Hematopoietic multipotent progenitor cell treated with erythropoietin and hydrocortisone succinate and interleukin-3 and kit ligand, for 17 days (in vitro differentiated cells): Measurements from ENCODE around the gene ABLIM2.

Source experiments
- DNase-seq: peaks from one replicate; pipeline ENCODE4 v3.0.0-alpha.2; 2015; ENCODE audit warnings: low spot score

Gene ABLIM2

DNA sequence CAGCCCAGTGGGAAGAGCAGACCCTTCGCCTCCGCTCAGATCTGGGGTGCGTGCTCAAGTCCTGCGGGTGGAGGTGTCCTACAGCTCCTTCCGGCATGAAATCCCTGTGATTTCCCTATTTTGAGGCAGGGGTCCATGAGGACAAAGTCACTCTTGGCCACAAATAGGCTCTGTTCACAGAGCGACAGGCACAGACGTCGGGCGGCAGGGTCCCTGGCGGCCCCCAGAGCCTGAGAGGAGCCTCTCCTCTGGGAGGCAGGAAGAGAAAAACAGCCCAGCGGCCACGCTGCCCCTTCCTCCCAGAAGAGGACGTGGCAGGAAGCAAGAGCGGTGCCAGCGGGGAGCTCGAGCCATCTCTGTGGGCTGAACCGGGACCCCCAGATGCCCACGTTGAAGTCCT is 38.7 kb downstream of the ABLIM2 start:
- no peak for DNase-seq

DNA sequence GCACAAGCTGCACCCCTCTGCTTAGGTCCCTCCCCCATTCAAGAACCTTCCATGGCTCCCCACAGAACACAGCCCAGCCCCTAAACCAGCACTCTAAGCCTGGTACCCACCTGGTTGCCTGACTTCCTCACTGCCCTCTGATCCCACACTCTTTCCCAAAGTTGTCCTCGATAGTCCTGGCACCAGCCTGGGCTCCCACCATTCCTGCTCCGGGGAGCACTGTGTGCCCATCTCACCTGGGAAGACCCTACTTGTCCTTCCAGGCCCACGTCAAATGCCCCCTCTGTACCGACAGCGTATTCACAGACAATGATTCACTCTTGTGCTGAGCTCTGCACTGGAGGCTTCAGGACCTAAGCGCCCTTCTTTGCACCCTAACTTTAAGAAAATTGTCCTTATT is 40.1 kb downstream of the ABLIM2 start:
- DNase-seq: no peak

DNA sequence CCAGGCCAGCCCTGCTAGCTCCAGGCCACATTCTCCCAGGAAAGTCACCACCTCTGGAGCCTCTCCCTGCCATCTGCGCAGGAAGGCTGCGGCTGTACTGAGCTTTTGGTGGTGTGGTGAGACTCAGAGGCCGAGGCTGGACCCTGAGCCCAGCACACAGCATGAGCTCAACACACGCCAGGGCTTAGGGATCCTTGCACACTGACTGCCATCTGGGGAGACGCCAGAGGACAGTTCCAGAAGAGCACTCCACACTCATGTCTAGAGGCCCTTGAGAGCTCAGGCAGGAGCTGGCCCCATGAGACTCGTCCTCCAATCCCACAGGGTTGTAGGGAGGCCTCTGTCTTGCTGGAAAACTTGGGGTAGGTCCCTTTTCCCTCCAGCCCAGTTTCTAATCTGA is 40.6 kb downstream of the ABLIM2 start:
- no peak for DNase-seq

DNA sequence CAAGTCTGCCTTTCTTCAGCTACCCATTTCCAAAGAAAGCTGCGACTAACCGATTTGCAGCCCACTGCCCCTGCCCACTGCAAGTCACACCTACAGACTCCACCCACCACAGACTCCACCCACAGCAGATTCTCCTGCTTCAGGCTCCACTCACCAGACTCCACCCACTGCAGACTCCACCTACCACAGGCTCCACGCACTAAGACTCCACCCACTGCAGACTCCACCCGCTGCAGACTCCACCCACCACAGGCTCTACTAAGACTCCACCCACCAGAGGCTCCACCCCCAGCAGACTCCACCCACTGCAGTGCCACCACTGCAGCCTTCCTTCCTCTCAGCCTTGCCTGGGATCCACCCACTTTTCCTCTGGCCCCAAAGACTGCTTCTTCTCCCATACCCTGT is 41.3 kb downstream of the ABLIM2 start:
- peak; percentile 60 for DNase-seq

DNA sequence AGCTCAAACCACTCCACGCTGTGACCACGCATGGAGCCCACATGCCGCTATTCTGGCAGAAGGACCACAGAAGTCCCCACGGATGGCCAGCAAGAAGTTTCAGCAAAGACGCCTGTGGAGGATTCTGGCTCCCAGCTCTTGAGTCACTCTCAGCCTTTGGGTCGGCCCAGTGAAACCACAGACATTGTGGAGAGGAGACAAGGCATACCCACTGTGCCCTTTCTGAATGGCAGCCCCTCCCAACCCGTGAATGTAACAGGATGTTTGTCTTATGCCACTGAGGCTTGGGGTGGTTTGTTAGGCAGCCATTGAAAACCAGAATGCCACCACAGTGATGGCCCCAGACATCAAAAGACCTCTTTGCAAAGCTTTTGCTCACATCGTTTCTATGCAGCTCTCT is 42.7 kb downstream of the ABLIM2 start:
- DNase-seq: no peak

GRCh38 chr4:8115203-8115520 is 43.5 kb downstream of the ABLIM2 start:
- DNase-seq: no peak

DNA sequence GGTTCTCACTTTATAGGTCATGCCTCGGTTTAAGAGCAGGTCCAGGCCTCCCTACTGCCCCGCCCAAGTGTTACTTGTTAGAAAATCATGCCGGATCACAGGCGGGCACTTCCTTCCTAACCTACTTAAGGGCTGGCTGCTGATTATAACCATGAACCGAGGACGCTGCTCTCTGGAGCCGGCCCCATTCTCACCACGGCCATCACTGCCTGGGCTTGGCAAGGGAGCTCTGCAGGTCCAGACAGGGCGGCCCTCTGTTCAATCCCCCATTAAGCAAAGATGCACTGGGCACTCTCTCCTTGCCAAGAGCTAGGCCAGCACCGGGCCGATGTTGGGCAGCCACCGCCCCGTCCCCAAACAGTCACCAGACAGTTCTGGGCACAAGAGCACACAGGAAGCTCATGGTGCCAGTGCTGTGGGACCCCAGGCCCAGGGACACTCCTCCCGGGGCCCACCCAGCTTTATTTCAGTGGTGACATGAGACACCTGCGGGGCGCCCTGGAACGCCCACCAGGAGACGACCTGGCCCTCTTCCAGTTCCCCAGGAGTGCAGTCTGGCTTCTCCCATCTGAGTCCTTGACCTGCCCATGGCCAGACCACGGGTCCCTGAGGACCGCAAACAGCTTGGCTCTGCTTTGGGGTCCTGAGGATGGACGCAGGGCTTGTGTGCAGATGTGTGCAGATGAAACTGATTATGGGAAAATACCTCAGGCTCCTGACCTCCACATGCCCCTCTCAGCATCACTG is 44.0 kb downstream of the ABLIM2 start:
- DNase-seq: no peak

GRCh38 chr4:8113611-8114377 is 44.8 kb downstream of the ABLIM2 start:
- no peak for DNase-seq

- no peak for DNase-seq
Measured at GRCh38 chr4:8112672-8113071, 45.9 kb downstream of the ABLIM2 start.

DNA sequence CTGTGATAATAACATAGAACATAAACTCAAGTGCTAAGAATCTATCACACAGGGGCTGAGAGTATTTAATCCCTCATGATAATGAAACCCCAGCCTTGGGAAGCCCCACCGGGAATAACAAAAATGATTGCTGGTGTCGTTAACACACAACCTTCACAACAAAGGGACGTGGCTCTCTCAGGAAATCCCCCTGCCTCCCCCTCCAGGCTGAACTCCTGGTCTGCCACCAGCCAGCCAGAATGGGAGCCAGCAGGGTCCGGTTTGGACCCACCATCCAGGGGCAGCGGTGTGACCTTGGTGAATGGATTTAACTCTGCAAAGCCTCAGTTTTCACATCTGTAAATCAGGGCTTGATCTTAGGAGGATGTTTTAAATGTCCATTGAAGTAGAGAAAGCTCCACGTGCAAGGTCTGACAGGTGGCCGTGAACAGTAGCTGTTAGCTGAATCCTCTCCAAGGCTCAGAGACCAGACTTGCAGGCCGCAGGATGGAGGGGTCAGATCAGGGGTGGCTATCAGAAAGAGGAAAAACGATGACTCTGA is 46.5 kb downstream of the ABLIM2 start:
- DNase-seq: no peak

DNA sequence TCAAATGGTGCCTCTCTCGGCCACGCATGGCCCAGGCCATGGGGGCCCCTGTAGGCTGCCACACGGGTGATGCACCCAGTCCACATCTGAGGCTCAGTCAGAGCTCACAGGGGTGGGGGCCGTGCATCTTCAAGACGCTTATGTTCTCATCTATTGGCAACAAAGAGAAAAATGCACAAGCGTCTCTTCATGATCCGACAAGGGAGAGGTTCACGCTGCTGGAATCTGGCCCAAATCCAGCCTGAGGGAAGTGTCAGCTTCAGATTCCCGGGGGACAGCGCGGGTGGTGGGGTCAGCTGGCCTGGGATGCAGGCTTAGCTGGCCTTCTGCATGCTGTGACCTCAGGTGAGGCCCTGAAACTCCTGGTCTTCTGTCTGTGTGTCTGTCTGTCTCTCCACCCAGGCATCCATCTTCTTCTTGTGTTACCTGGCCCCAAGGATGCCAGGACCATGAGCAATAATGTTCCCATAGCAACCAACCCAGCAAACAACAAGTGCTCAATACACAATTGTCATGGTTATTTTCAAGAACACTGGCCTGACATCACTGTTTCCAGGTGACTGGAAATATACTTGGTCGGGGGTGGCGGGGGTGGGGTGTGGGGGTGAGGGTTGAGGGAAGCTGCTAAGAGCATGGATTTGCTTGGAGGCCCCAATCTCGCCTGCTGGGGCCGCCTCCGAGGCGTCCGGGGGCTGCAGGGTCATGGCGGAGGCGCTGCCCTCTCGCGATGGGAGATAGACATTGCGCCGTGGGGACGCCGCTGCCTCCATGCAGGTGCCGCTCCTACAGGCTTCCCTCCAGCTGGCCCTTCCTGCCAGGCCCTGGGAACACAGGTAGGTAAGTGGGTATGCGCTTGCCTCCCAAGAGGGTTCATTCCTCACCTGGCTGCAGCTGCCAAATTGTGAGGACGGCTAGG is 48.3 kb downstream of the ABLIM2 start:
- no peak for DNase-seq

DNA sequence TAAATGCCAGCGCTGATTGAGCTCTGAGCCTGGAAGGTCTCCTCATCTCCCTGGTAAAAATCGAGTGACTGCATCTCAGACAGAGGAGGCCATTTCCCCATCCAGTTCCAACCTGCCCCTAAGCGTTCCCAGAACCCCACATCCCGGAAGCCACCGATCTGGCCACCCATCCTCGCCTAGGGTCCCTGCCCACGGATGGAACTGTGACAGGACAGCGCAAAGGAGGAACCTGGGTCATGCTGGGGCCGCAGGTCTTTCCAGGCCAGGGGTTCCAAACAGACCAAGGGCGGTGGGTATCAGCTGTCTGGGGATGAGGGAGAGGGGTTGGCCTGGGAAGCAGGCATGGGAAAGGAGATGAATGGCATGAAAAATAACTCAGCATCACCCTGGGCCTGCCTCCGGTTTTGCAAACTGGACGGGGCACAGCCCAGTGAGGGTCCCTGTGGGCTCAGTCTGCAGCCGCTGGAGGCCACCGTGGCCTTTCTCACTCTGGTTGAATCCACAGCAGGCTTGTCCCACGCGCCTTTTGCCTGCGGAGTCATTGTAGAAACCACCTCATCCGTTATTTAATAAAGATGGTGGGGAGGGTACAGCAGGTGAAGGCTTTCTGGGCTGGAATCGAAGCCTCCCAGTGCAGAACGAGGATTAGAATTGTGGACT is 49.1 kb downstream of the ABLIM2 start:
- no peak for DNase-seq

- DNase-seq: no peak
Measured at GRCh38 chr4:8108991-8109390, 49.6 kb downstream of the ABLIM2 start.

GRCh38 chr4:8108261-8108660 is 50.4 kb downstream of the ABLIM2 start:
- DNase-seq: no peak

DNA sequence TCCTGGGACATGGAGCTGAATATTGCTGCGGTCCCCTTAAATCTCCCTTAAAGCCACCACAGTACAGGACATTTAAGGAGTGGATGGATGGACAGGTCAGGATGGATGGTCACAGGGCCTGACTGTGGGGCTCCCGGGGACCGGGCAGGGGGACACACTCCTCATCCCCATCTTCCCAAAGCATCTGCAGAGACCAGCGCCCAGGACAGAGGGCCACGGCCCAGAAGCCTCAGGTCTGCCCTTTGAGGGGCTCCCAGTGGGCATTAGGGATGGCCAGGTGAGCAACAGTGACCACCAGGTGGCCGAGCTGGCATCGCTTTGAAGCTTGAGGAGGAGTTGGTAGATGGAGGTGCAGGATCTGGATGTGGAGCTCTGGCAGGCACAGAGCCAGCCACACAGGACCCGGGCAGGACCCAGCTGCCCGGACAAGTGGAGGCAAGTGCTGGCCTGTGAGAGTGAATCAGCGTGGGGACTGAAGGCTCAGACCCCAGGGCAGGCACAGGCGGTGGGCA is 51.4 kb downstream of the ABLIM2 start:
- DNase-seq: no peak

GRCh38 chr4:8106451-8107025 is 52.1 kb downstream of the ABLIM2 start:
- DNase-seq: no peak

DNA sequence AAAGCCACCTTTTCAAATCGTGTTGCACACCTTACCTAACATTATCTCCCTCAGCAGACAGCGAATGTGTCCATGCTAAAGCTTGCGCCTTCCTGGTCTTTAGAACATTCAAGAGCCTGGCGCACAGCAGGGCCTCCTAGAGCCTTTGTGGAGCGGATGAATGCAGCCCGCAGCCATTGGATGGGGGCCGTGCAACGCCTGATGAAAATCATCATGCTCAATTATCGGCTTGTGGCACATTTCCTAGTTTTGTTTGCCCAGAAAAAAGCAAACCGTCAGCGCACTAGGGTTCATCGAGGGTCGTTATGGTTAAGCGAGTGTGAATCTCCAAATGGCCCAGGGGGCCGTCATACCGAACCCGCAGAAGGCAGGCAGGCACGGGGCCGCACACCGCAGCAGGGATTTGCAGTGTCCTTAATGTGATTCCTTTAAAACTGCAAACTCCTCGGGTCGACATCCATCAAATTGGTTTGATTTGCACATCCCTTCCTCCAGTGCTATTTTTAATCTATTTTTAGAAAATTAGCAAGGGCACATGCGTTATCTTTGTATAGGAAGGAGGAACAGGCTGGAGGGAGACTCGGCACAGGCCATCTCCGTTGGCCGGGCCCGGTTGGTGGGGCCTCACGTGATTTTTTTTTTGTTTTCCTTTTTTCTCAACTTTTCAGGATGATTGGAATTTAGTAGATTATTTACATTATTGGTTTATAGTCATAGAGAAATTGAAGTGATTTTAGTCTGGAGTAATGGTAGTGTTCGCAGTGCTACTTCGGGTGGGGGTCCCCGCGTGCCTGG is 53.1 kb downstream of the ABLIM2 start:
- DNase-seq: no peak

DNA sequence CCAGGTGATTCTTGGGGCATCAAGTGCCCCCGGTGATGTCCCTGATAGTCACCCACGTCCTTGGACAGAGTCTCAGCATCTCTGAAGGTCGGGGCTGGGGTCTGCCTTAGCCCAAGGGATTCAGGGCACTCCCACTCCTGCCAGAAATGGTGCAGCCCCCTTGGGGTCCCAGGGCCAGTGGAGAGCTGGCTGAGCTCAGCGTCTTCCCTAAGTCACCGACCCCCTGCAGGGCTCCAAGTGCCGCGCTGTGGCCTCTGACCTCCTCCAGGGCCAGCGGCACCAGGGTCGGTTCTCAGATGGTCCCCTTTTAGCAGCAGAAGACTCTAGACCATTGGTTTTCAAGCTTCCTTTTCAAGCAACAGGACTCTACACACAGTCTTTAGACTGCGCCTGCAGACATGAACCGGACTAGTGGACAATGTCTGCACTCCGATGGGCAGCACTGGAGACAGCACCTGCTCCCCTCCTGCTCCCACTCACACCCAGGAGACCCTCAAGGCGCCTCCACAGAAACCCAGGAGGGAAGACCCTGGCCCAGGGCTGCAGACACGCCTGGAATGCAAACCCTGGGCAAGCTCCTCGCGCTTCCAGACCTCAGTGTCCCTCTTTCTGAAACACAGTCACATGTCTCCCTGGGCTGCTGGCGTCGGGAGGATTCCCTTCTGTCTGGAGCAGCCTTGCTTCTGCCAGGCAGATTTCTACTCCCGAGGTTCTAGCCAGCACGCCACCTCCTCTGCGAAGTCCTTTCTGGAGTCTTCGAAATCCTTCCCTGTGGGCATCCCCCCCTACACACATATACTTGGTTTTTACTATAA is 53.9 kb downstream of the ABLIM2 start:
- no peak for DNase-seq
